Kidney (tissue), 14 donors: ENCODE measurements around the gene HOXA3. TPM values are rescaled to one million over a fixed set of nuclear protein-coding genes. Genes with fewer than 3 reads are reported as not detected.

Experiments used
- DNase-seq, 5 donors: peaks; one replicate each; pipeline ENCODE4 v3.0.0-alpha.2; 2013 to 2020
- FAIRE-seq: peaks from 2 replicates; lab custom pipeline; 2012; peaks lifted over from hg19 to GRCh38; lab: Jason Lieb, UNC
- H3K27ac ChIP-seq, 2 donors: one replicate each; pipeline ENCODE4 v1.7.0; 2013; ENCODE audit warnings: low read depth in 2 of 2, low read length in 2 of 2, inconsistent platforms in 1 of 2
- H3K27me3 ChIP-seq: one replicate; pipeline ENCODE4 v1.7.1; 2013; ENCODE audit warnings: low read length, inconsistent platforms; ENCODE audit not compliant: control insufficient read depth, insufficient read depth
- H3K36me3 ChIP-seq, 3 donors: one replicate each; pipeline versions ENCODE4 v1.7.0 to v1.7.1; 2013; ENCODE audit warnings: low read length in 3 of 3, control low read depth in 1 of 3, inconsistent platforms in 1 of 3; ENCODE audit not compliant: insufficient read depth in 3 of 3, control insufficient read depth in 2 of 3
- H3K4me1 ChIP-seq, 3 donors: one replicate each; pipeline versions ENCODE4 v1.7.0 to v1.7.1; 2013; ENCODE audit warnings: low read length in 3 of 3, inconsistent platforms in 1 of 3, low read depth in 1 of 3; ENCODE audit not compliant: control insufficient read depth in 2 of 3, insufficient read depth in 2 of 3
- H3K4me3 ChIP-seq, 3 donors: one replicate each; pipeline versions ENCODE4 v1.7.0 to v1.8.1; 2013; ENCODE audit warnings: low read length in 3 of 3, control low read depth in 1 of 3, inconsistent platforms in 1 of 3
- H3K9ac ChIP-seq, 3 donors: one replicate each; pipeline versions ENCODE4 v1.7.0 to v1.7.1; 2013; ENCODE audit warnings: low read length in 3 of 3, control low read depth in 1 of 3, inconsistent platforms in 1 of 3
- H3K9me3 ChIP-seq, 3 donors: one replicate each; pipeline versions ENCODE4 v1.7.0 to v1.7.1; 2013; ENCODE audit warnings: low read length in 3 of 3, control low read depth in 1 of 3, inconsistent platforms in 1 of 3; ENCODE audit not compliant: control insufficient read depth in 2 of 3, insufficient read depth in 1 of 3
- CTCF ChIP-seq: IDR thresholded peaks from 3 replicates; pipeline ENCODE4 v1.5.1; 2012; ENCODE audit warnings: mild to moderate bottlenecking, moderate library complexity, borderline replicate concordance; ENCODE audit not compliant: insufficient read depth; ENCODE audit errors: extremely low read depth
- intact Hi-C: fragments of 100-400 bp; cut with DNase I; formaldehyde crosslinking; loops from one replicate; pipeline ENCODE4 v1.11.1; 2022
- polyA plus RNA-seq: library from polyadenylated mRNA; stranded (reverse); fragments of 350-450 nt; fragmentation: Illumina TruSeq; extraction: RNeasy Lipid Tissue Mini Kit (QIAGEN cat#74804); gene quantifications from one replicate; pipeline ENCODE4 v1.2.3, GENCODE V29; 2014; ENCODE audit warnings: low read depth, low replicate concordance; ENCODE audit not compliant: insufficient read depth
- total RNA-seq: library from RNA; stranded (reverse); fragmentation: NEBNext Ultra II Directional; extraction: Animal tissue kit (Norgen Biotek cat#: 25700); gene quantifications from one replicate; pipeline ENCODE4 v1.2.1, GENCODE V29; 2021
- donor health status: control.
- donor health status: control.
- donor health status: control.
- donor health status: control.
- donor health status: control.
- donor health status: DM: yes; HTN: yes; CAD: no.
- donor health status: Normal renal cell carcinoma (clear cell type).

The HOXA3 gene
- total and polyA plus RNA-seq, 2 donors from 2014 or later, result 6.3 to 21.2 TPM

- Histone ChIP-seq H3K36me3 (peaks cover 0 to 9% (median 5%) of the 10 kb centered on the region in 3 donors), H3K4me1 (peaks cover 0 to 2% (median 0%) of the 10 kb centered on the region in 3 donors), H3K9me3 (no peaks in the 10 kb centered on the region), H3K4me3 (peak overlapping the region; percentile 60 to 86 (median 74)), H3K9ac (peak overlapping the region; percentile 57 to 95 (median 79)), H3K27me3 (no peaks in the 10 kb centered on the region), H3K27ac (peak overlapping the region; percentile 94 to 96)
- FAIRE-seq (no peak), DNase-seq (peak in 2 of 5 donors; percentile 85)
- TF ChIP-seq CTCF, result no peak
- intact Hi-C loops, result no loop called here
Measured at GRCh38 chr7:27166531-27167505, 14.4 kb upstream of the HOXA3 start.

- no peaks in the 10 kb centered on the region for H3K9me3 ChIP-seq
- peaks cover 0 to 2% (median 0%) of the 10 kb centered on the region in 3 donors for H3K4me1 ChIP-seq
- DNase-seq (peak; percentile 79 to 97 (median 87)), FAIRE-seq (no peak)
- H3K9ac ChIP-seq, result peak overlapping the region; percentile 57 to 95 (median 72)
- H3K4me3 ChIP-seq, result peak overlapping the region; percentile 86 to 97 (median 91)
- TF ChIP-seq CTCF, result no peak
- intact Hi-C loops, result no loop called here
- peaks cover 0 to 9% (median 5%) of the 10 kb centered on the region in 3 donors for H3K36me3 ChIP-seq
- no peaks in the 10 kb centered on the region for H3K27me3 ChIP-seq
- H3K27ac ChIP-seq, result peak overlapping the region; percentile 94 to 96
Measured at GRCh38 chr7:27165996-27166530, 13.7 kb upstream of the HOXA3 start.

- FAIRE-seq, result no peak
- TF ChIP-seq CTCF, result no peak
- no peaks in the 10 kb centered on the region for H3K27me3 ChIP-seq
- peak within 1 kb of the TSS; percentile 94 to 96 for H3K27ac ChIP-seq
- H3K4me3 ChIP-seq, result peak within 1 kb of the TSS; percentile 86 to 97 (median 91)
- H3K9me3 ChIP-seq, result no peaks in the 10 kb centered on the region
- peak; percentile 94 to 98 (median 96) for DNase-seq
- H3K36me3 ChIP-seq, result peaks cover 0 to 9% (median 5%) of the 10 kb centered on the region in 3 donors
- intact Hi-C loops, result no loop called here
- H3K9ac ChIP-seq, result peak within 1 kb of the TSS; percentile 88 to 95 (median 94)
- peaks cover 0 to 4% (median 0%) of the 10 kb centered on the region in 3 donors for H3K4me1 ChIP-seq
Measured at GRCh38 chr7:27165089-27165995, 13.0 kb upstream of the HOXA3 start, which contains the start of gene HOXA9. Gene HOXA9, minus strand, starts transcription at chr7:27165537. Its CDS starts 80 bp downstream, at chr7:27165457.
